VCaP (cell line): ENCODE results near the gene MYL3.
A peak's percentile ranks its signal among the peaks of the same experiment; 100 is the strongest.
"Not testable (repeated sequence)": the region's sequence is repeated elsewhere in the genome, so short reads cannot be mapped to it uniquely, and the experiment has no call there.

Experiments used
- H3K27ac ChIP-seq: fragments of 450-650 bp; 2 replicates; pipeline ENCODE4 v1.5.1; 2017
- TF ChIP-seq, protein P1 (sequence below): fragments of 450-650 bp; conservative IDR thresholded peaks from 2 replicates; pipeline ENCODE4 v1.5.1; 2017; ENCODE audit warnings: mild to moderate bottlenecking, moderate library complexity

MYL3 gene

GRCh38 chr3:46863261-46863782, at the start of gene MYL3:
MYL3 (minus strand) TSS chr3:46863444; CDS start chr3:46863390, 54 bp downstream.
- TF ChIP-seq, protein P1, sequence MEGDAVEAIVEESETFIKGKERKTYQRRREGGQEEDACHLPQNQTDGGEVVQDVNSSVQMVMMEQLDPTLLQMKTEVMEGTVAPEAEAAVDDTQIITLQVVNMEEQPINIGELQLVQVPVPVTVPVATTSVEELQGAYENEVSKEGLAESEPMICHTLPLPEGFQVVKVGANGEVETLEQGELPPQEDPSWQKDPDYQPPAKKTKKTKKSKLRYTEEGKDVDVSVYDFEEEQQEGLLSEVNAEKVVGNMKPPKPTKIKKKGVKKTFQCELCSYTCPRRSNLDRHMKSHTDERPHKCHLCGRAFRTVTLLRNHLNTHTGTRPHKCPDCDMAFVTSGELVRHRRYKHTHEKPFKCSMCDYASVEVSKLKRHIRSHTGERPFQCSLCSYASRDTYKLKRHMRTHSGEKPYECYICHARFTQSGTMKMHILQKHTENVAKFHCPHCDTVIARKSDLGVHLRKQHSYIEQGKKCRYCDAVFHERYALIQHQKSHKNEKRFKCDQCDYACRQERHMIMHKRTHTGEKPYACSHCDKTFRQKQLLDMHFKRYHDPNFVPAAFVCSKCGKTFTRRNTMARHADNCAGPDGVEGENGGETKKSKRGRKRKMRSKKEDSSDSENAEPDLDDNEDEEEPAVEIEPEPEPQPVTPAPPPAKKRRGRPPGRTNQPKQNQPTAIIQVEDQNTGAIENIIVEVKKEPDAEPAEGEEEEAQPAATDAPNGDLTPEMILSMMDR: no peak
- H3K27ac ChIP-seq: no peak within 1 kb of the TSS

DNA sequence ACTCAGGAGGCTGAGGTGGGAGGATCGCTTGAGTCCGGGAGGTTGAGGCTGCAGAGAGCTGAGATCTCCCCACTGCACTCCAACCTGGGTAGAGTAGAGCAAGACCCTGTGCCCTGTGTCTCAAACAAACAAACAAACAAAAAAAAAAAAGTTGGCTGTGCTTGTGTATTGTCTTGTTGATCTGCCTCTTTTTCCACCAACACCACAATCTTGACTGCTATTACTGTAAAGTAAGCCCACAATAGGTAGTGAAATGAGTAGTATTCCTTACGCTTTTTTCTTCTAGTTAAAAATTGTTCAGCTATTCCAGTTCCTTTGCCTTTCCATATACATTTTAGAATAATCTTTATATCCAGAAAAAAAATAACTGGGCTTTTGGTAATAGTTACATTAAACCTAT, 49.7 kb upstream of the MYL3 start:
- H3K27ac ChIP-seq: peak overlapping the region; percentile 53
- TF ChIP-seq, protein P1: no peak

DNA sequence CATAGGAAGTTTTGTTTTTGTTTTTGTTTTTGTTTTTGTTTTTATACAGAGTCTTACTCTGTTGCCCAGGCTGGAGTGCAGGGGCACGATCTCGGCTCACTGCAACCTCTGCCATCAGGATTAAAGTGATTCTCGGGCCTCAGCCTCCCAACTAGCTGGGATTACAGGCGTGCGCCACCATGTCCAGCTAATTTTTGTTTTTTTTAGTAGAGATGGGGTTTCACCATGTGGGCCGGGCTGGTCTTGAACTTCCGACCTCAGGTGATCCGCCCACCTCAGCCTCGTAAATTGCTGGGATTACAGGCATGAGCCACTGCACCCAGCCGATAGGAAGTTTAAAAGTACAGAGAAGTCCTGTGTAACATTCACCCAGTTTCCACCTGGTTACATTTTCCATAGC, 47.7 kb upstream of the MYL3 start:
- H3K27ac ChIP-seq: not testable (repeated sequence)

GRCh38 chr3:46910166-46910760, 47.0 kb upstream of the MYL3 start:
- TF ChIP-seq, protein P1: no peak
- H3K27ac ChIP-seq: no peak overlapping the region

DNA sequence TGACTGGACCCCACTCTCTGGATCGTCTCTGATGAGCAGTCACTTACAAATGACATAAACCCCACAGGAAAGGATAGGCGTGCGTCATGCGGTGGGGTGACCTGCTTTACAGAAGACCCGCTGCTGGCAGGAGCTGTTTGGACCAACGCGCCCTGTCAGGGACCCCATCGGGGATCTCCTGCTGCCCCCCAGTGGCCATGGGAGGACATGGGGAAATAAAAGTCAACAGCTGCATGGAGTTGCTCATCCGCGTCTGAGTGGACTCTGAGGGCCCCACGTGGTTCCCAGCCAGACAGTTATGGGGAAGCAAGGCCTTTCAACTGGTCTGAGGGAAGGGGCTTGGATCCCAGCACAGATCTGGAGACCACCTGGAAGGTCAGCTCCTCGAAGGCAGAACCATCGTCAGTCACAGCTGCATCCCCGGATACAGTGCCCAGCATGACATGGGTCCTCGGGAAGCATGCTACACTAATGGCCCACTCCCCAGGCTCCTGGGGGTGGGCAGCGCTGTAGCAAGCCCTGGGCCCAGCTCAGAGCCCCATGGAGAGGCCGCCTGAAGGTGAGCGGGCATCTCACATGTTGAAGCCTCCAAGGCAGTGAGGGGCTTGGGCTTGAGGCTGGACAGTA, 46.4 kb upstream of the MYL3 start:
- TF ChIP-seq, protein P1: peak; percentile 92

DNA sequence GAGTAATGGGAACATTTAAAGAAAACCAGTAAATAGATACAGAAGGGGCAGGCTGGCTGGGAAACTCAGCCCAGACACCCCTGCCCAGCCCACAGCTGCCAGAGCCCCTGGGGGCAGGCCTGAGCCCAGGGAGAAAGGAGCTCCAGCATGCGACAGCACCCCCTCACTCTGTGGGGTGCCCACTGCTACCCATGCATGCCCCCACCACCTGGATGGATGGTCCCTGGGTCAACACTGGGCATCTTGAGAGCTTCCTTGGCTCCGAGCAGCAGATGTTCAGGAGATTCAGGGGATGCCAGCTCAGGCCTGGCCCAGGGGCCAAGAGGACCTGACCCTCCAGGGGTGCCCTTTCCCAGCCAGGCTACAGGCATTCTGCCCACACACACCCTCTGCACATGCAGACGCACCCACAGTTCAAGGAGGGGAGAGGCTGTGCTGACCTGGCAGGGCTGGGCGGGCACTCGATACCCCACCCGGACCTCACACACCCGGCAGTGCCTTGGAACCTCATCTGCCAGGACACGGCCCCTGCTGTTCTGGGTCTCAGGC, 45.8 kb upstream of the MYL3 start:
- 0 out of 2 replicates have a peak overlapping the region, but pooled peaks have one; percentile 25 for H3K27ac ChIP-seq

More for the DNA sequence above, 46.4 kb upstream of the MYL3 start:
- no peak overlapping the region for H3K27ac ChIP-seq

DNA sequence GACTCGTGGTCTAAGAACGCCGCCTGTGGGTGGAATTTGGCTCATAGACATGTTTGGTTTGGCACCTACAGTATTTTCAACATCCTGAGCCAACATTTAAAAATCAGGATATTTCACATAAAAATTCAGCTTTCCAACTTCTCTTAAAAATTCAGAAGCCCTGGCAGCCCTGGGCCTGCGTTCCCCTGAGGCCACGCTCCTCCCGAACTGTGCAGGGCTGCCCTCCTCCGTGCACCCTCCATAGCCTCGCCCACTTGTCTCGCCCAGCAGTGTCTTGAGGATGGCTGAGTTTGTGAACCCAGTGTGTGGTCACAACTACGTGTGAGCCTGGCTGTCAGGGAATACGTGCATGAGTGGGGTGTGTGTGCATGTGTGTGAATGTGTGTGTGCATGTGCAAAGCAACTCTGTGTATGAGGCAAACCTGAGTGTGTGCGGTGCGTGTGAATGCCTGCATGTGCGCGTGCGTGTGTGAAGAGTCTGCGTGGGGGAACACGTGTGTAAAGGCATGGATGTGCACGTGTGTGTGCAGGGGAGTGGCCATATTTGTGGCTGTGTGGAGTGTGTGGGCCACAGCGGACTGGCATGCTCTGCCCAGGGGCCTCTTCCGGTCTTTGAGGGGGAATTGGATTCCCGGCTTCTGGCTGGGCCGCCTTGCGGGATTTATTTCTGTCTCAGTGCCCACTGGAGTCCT, 45.2 kb upstream of the MYL3 start:
- TF ChIP-seq, protein P1: peak; percentile 58
- H3K27ac ChIP-seq: 0 out of 2 replicates have a peak overlapping the region, but pooled peaks have one; percentile 25

More for the DNA sequence above, 45.8 kb upstream of the MYL3 start:
- TF ChIP-seq, protein P1: no peak
